T-helper 2 cell treated with Interferon-gamma antibody and Interleukin-4, amounts not matched to agents 5 μg/mL and 100 μg/mL, for 36 hours (primary cell): ENCODE measurements around the gene EMD.

Source experiments
- DNase-seq: peaks from one replicate; pipeline ENCODE4 v3.0.0; 2021; ENCODE audit warnings: low spot score
- H3K27ac Mint-ChIP-seq: one replicate; pipeline ENCODE4 v1.8.0; 2021; ENCODE audit warnings: mild to moderate bottlenecking, mixed read lengths
- H3K27me3 Mint-ChIP-seq: one replicate; pipeline ENCODE4 v1.8.0; 2021; ENCODE audit warnings: low read depth, mixed read lengths
- H3K36me3 Mint-ChIP-seq: one replicate; pipeline ENCODE4 v1.8.0; 2021; ENCODE audit warnings: low read depth, mixed read lengths
- H3K4me1 Mint-ChIP-seq: one replicate; pipeline ENCODE4 v1.8.0; 2021; ENCODE audit warnings: low read depth, mixed read lengths
- H3K4me3 Mint-ChIP-seq: one replicate; pipeline ENCODE4 v1.8.0; 2022; ENCODE audit warnings: mild to moderate bottlenecking, moderate library complexity, mixed read lengths
- H3K9me3 Mint-ChIP-seq: one replicate; pipeline ENCODE4 v1.8.0; 2021; ENCODE audit warnings: mixed read lengths

EMD gene

GRCh38 chrX:154401045-154401799 lies 22.1 kb downstream of the EMD start:
- Mint-ChIP-seq H3K27ac (peak overlapping the region; percentile 100), H3K27me3 (peaks cover 4% of the 10 kb centered on the region), H3K36me3 (peaks cover 31% of the 10 kb centered on the region), H3K4me3 (peak overlapping the region; percentile 99), H3K9me3 (no peaks in the 10 kb centered on the region), H3K4me1 (peaks cover 7% of the 10 kb centered on the region)
- DNase-seq, result no peak

- Mint-ChIP-seq H3K27me3 (peaks cover 4% of the 10 kb centered on the region), H3K4me3 (no peak overlapping the region), H3K36me3 (peaks cover 31% of the 10 kb centered on the region), H3K27ac (peak overlapping the region; percentile 8), H3K9me3 (no peaks in the 10 kb centered on the region), H3K4me1 (peaks cover 7% of the 10 kb centered on the region)
- DNase-seq, result no peak
These were observed 23.0 kb downstream of the EMD start for GRCh38 chrX:154401918-154402621.

- Mint-ChIP-seq H3K4me1 (peaks cover 7% of the 10 kb centered on the region), H3K27me3 (peaks cover 4% of the 10 kb centered on the region), H3K4me3 (no peak overlapping the region), H3K27ac (peak overlapping the region; percentile 8), H3K36me3 (peaks cover 31% of the 10 kb centered on the region), H3K9me3 (no peaks in the 10 kb centered on the region)
- DNase-seq, result no peak
These were observed 23.6 kb downstream of the EMD start for GRCh38 chrX:154402622-154403127.

- Mint-ChIP-seq H3K4me1 (peaks cover 7% of the 10 kb centered on the region), H3K9me3 (no peaks in the 10 kb centered on the region), H3K36me3 (peaks cover 30% of the 10 kb centered on the region), H3K27me3 (peaks cover 4% of the 10 kb centered on the region), H3K4me3 (no peak overlapping the region), H3K27ac (no peak overlapping the region)
- DNase-seq, result no peak
These were observed 24.1 kb downstream of the EMD start for GRCh38 chrX:154403192-154403591.

- Mint-ChIP-seq H3K27ac (no peak overlapping the region), H3K4me3 (no peak overlapping the region), H3K4me1 (peaks cover 10% of the 10 kb centered on the region), H3K27me3 (peaks cover under 1% of the 10 kb centered on the region), H3K9me3 (no peaks in the 10 kb centered on the region), H3K36me3 (peaks cover 23% of the 10 kb centered on the region)
- no peak for DNase-seq
These were observed 24.8 kb downstream of the EMD start for GRCh38 chrX:154403858-154404257.

- Mint-ChIP-seq H3K27ac (no peak overlapping the region), H3K4me3 (no peak overlapping the region)
- DNase-seq, result no peak
These were observed 25.6 kb downstream of the EMD start for GRCh38 chrX:154404625-154405192.

GRCh38 chrX:154408659-154409221 lies 29.6 kb downstream of the EMD start:
- Mint-ChIP-seq H3K27ac (peak overlapping the region; percentile 72), H3K36me3 (peaks cover 6% of the 10 kb centered on the region), H3K4me3 (peak overlapping the region; percentile 72), H3K4me1 (peaks cover 8% of the 10 kb centered on the region), H3K9me3 (no peaks in the 10 kb centered on the region), H3K27me3 (no peaks in the 10 kb centered on the region)
- DNase-seq, result no peak

More at GRCh38 chrX:154404625-154405192, 25.6 kb downstream of the EMD start:
- no peaks in the 10 kb centered on the region for H3K9me3 Mint-ChIP-seq
- H3K4me1 Mint-ChIP-seq, result peaks cover 6% of the 10 kb centered on the region
- no peaks in the 10 kb centered on the region for H3K27me3 Mint-ChIP-seq
- H3K36me3 Mint-ChIP-seq, result peaks cover 14% of the 10 kb centered on the region

GRCh38 chrX:154409222-154409871 lies 30.3 kb downstream of the EMD start, which contains the start of gene DNASE1L1:
Gene DNASE1L1 (minus strand): TSS chrX:154409254. CDS start chrX:154405568, 3,686 bp downstream.
- no peaks in the 10 kb centered on the region for H3K27me3 Mint-ChIP-seq
- H3K4me3 Mint-ChIP-seq, result peak within 1 kb of the TSS; percentile 72
- H3K36me3 Mint-ChIP-seq, result peaks cover 6% of the 10 kb centered on the region
- H3K4me1 Mint-ChIP-seq, result peaks cover 8% of the 10 kb centered on the region
- peak within 1 kb of the TSS; percentile 72 for H3K27ac Mint-ChIP-seq
- DNase-seq, result peak; percentile 21
- H3K9me3 Mint-ChIP-seq, result no peaks in the 10 kb centered on the region

GRCh38 chrX:154411981-154412340 lies 32.9 kb downstream of the EMD start:
- Mint-ChIP-seq H3K36me3 (peaks cover 11% of the 10 kb centered on the region), H3K27me3 (no peaks in the 10 kb centered on the region), H3K4me3 (peak overlapping the region; percentile 79), H3K27ac (peak overlapping the region; percentile 87), H3K9me3 (no peaks in the 10 kb centered on the region), H3K4me1 (peaks cover 8% of the 10 kb centered on the region)
- peak; percentile 53 for DNase-seq

GRCh38 chrX:154412468-154412867 lies 33.4 kb downstream of the EMD start:
- H3K4me3 Mint-ChIP-seq, result peak overlapping the region; percentile 79
- no peak for DNase-seq
- no peaks in the 10 kb centered on the region for H3K27me3 Mint-ChIP-seq
- peaks cover 8% of the 10 kb centered on the region for H3K4me1 Mint-ChIP-seq
- peak overlapping the region; percentile 87 for H3K27ac Mint-ChIP-seq
- no peaks in the 10 kb centered on the region for H3K9me3 Mint-ChIP-seq
- peaks cover 11% of the 10 kb centered on the region for H3K36me3 Mint-ChIP-seq

GRCh38 chrX:154413142-154413541 lies 34.0 kb downstream of the EMD start:
- Mint-ChIP-seq H3K9me3 (no peaks in the 10 kb centered on the region), H3K36me3 (peaks cover 11% of the 10 kb centered on the region), H3K4me1 (peaks cover 8% of the 10 kb centered on the region), H3K27me3 (no peaks in the 10 kb centered on the region), H3K27ac (peak overlapping the region; percentile 87), H3K4me3 (peak overlapping the region; percentile 79)
- no peak for DNase-seq

GRCh38 chrX:154417157-154417556 lies 38.1 kb downstream of the EMD start:
- no peak overlapping the region for H3K27ac Mint-ChIP-seq
- no peaks in the 10 kb centered on the region for H3K27me3 Mint-ChIP-seq
- DNase-seq, result no peak
- H3K4me3 Mint-ChIP-seq, result no peak overlapping the region
- no peaks in the 10 kb centered on the region for H3K9me3 Mint-ChIP-seq
- peaks cover 5% of the 10 kb centered on the region for H3K4me1 Mint-ChIP-seq
- peaks cover 11% of the 10 kb centered on the region for H3K36me3 Mint-ChIP-seq

- H3K4me1 Mint-ChIP-seq, result no peaks in the 10 kb centered on the region
- H3K27me3 Mint-ChIP-seq, result no peaks in the 10 kb centered on the region
- no peaks in the 10 kb centered on the region for H3K9me3 Mint-ChIP-seq
- no peak for DNase-seq
- no peak overlapping the region for H3K27ac Mint-ChIP-seq
- H3K36me3 Mint-ChIP-seq, result peaks cover 8% of the 10 kb centered on the region
- no peak overlapping the region for H3K4me3 Mint-ChIP-seq
These were observed 40.1 kb downstream of the EMD start for GRCh38 chrX:154419189-154419588.
